ENCODE measurements around the gene SNRNP200. TPM values are rescaled to one million over a fixed set of nuclear protein-coding genes. Genes with fewer than 3 reads are reported as not detected.

Gene SNRNP200
- total RNA-seq, 1 experiment from 2014 or later, result 229 TPM

DNA sequence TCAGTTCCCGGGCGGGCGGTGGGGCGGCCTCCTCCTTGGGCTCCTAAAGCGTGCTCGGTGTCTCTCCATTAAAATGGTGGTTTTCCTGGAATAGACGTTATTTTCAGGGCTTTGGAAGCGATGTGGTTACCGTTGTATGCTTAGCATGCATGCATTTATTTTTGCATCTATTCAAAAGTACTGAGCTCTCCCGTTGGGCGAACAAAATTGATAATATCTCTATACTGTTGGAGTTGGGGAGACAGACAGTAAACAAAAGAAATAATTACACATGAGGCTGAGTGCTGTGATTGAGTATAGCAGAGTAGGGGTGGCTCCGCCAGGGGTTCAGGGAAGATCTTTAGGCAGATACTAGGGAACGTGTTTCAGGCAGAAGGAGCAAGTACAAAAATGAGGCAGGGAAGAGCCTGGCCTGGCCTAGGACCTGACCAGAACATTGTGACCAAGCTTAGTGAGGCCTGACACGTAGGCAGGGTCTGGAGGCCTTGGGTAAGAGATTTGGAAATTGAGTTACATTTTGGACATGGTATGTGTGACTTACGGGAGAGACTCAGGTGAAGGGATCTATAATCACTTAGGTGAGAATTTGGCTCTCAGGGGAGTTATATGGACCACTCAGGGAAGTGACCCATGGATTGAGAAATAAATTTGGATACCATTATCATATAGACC is 30.9 kb upstream of the SNRNP200 start:
- no peak for DNase-seq
- peak overlapping the region; percentile 99 for H2AFZ ChIP-seq
- no peaks in the 10 kb centered on the region for H3K27me3 ChIP-seq (ENCODE audit: insufficient read depth, low read depth)
- H3K36me3 ChIP-seq (ENCODE audit: low read depth), result no peaks in the 10 kb centered on the region
- H3K9me2 ChIP-seq (ENCODE audit: insufficient read depth), result no peaks in the 10 kb centered on the region
- peaks cover 61% of the 10 kb centered on the region for H3K79me2 ChIP-seq (ENCODE audit: low read depth)
- POLR2A ChIA-PET (ENCODE audit: unreplicated experiment), result interaction anchor here (0.6 to 0.7 kb wide), 4 partner anchors 64 to 1024 kb away, joined by 3 read pairs; no protein-coding TSS in a partner anchor
- CTCF ChIA-PET, result interaction anchor here (0.6 kb wide), 1 partner anchor 438 kb away, joined by 3 read pairs; no protein-coding TSS in a partner anchor
- intact Hi-C loops (cut with micrococcal nuclease; ENCODE audit: unreplicated experiment), result loop anchor here (1.0 to 10.0 kb wide), 3 partner anchors 31 to 429 kb away; partner anchors contain the start of genes CIAO1, CNNM4, SNRNP200 and TMEM127
- H3K4me2 ChIP-seq, result peak overlapping the region; percentile 90
- H3K9me3 ChIP-seq (ENCODE audit: insufficient read depth, low read depth), result no peaks in the 10 kb centered on the region
- H4K20me1 ChIP-seq (ENCODE audit: insufficient read depth), result no peaks in the 10 kb centered on the region
- H3F3A ChIP-seq (ENCODE audit: insufficient read depth, low read depth), result peaks cover 14% of the 10 kb centered on the region; the same call in 1 of the 2 replicates
- H3K27ac ChIP-seq, result no peak overlapping the region
- peak overlapping the region; percentile 79 for H3K4me3 ChIP-seq
- TF ChIP-seq, protein P1, sequence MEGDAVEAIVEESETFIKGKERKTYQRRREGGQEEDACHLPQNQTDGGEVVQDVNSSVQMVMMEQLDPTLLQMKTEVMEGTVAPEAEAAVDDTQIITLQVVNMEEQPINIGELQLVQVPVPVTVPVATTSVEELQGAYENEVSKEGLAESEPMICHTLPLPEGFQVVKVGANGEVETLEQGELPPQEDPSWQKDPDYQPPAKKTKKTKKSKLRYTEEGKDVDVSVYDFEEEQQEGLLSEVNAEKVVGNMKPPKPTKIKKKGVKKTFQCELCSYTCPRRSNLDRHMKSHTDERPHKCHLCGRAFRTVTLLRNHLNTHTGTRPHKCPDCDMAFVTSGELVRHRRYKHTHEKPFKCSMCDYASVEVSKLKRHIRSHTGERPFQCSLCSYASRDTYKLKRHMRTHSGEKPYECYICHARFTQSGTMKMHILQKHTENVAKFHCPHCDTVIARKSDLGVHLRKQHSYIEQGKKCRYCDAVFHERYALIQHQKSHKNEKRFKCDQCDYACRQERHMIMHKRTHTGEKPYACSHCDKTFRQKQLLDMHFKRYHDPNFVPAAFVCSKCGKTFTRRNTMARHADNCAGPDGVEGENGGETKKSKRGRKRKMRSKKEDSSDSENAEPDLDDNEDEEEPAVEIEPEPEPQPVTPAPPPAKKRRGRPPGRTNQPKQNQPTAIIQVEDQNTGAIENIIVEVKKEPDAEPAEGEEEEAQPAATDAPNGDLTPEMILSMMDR (conservative IDR thresholded peaks at IDR 0.05), result no peak
- TF ChIP-seq EZH2 (IDR thresholded peaks at IDR 0.05; ENCODE audit: low read depth), result no peak
- BruUV-seq (replicated peaks), result TSS peak; percentile 68
- peaks cover 23% of the 10 kb centered on the region for H3K4me1 ChIP-seq (replicated peaks; ENCODE audit: insufficient read depth)

DNA sequence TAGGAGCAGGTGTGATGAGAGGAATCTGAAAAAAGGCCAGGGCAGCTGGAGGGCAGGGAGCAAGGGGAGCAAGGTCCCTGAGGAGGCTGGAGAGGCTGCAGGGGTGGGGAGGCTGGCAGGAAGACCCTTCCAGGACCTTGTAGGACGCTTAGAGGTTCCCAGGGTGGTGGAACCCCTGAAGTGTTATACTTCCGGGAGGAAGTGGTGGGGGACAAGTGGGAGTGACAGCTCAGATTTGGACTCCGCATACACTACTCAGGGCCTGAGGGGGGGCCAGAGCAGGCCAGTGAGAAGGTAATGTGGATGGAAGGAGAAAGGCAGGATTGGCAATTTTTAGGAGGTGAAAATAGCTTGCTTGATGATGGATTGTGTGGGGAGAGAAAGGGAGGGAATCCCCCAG is 28.4 kb upstream of the SNRNP200 start:
- no peak overlapping the region for H3K4me3 ChIP-seq
- no peaks in the 10 kb centered on the region for H3K9me3 ChIP-seq (ENCODE audit: insufficient read depth, low read depth)
- no peaks in the 10 kb centered on the region for H3K9me2 ChIP-seq (ENCODE audit: insufficient read depth)
- H2AFZ ChIP-seq, result no peak overlapping the region
- peaks cover 38% of the 10 kb centered on the region for H3K79me2 ChIP-seq (ENCODE audit: low read depth)
- no peaks in the 10 kb centered on the region for H3K27me3 ChIP-seq (ENCODE audit: insufficient read depth, low read depth)
- no peak overlapping the region for H3K27ac ChIP-seq
- peaks cover 37% of the 10 kb centered on the region for H3F3A ChIP-seq (ENCODE audit: insufficient read depth, low read depth)
- no peak overlapping the region for H3K4me2 ChIP-seq
- ChIA-PET POLR2A (ENCODE audit: unreplicated experiment) (interaction anchor here (0.6 kb wide), 1 partner anchor 18 kb away, joined by 3 read pairs; no protein-coding TSS in a partner anchor), CTCF (no interaction called here)
- intact Hi-C loops (cut with micrococcal nuclease; ENCODE audit: unreplicated experiment), result loop anchor here (10.0 kb wide), 1 partner anchor 431 kb away; the partner anchor contains the start of gene CNNM4
- BruUV-seq (replicated peaks), result no TSS peak
- H3K4me1 ChIP-seq (replicated peaks; ENCODE audit: insufficient read depth), result peaks cover 40% of the 10 kb centered on the region
- no peak for DNase-seq
- TF ChIP-seq EZH2 (IDR thresholded peaks at IDR 0.05; ENCODE audit: low read depth), result no peak
- TF ChIP-seq, protein P1 (conservative IDR thresholded peaks at IDR 0.05), result no peak
- no peaks in the 10 kb centered on the region for H4K20me1 ChIP-seq (ENCODE audit: insufficient read depth)
- H3K36me3 ChIP-seq (ENCODE audit: low read depth), result no peaks in the 10 kb centered on the region

DNA sequence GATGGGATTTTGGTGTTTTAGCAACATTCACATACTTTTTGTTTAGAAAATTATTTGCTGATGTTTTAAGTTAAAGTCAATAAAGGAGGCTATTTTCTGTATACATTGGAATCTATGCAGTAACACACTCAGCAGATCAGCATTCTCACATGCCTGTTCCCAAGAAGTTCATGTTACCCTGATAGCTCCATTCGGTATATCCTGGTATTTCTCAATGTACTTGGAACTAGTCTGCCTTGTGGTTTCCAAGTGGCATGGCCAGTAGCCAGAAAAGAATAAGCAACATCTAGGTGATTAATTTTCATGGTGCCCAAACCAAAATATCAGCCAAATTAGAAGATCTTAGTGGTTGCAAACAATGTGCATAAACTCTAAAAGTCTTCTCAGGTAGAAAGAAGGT is 25.1 kb upstream of the SNRNP200 start:
- peaks cover 28% of the 10 kb centered on the region for H3K4me1 ChIP-seq (replicated peaks; ENCODE audit: insufficient read depth)
- no peaks in the 10 kb centered on the region for H3K36me3 ChIP-seq (ENCODE audit: low read depth)
- DNase-seq, result peak; percentile 22 to 95
- no peaks in the 10 kb centered on the region for H4K20me1 ChIP-seq (ENCODE audit: insufficient read depth)
- peaks cover 10% of the 10 kb centered on the region for H3K79me2 ChIP-seq (ENCODE audit: low read depth)
- H3K4me3 ChIP-seq, result no peak overlapping the region
- BruUV-seq (replicated peaks), result no TSS peak
- ChIA-PET CTCF (no interaction called here), POLR2A (ENCODE audit: unreplicated experiment) (no interaction called here)
- peaks cover 39% of the 10 kb centered on the region for H3F3A ChIP-seq (ENCODE audit: insufficient read depth, low read depth)
- H3K4me2 ChIP-seq, result 0 out of 2 replicates have a peak overlapping the region, but pooled peaks have one; percentile 19
- no peak overlapping the region for H2AFZ ChIP-seq
- no peaks in the 10 kb centered on the region for H3K9me3 ChIP-seq (ENCODE audit: insufficient read depth, low read depth)
- intact Hi-C loops (cut with micrococcal nuclease; ENCODE audit: unreplicated experiment), result loop anchor here (10.0 kb wide), 1 partner anchor 434 kb away; the partner anchor contains the start of gene CNNM4
- no peak for TF ChIP-seq EZH2 (IDR thresholded peaks at IDR 0.05; ENCODE audit: low read depth)
- TF ChIP-seq, protein P1 (conservative IDR thresholded peaks at IDR 0.05), result no peak
- H3K27ac ChIP-seq, result peak overlapping the region; percentile 28
- H3K9me2 ChIP-seq (ENCODE audit: insufficient read depth), result no peaks in the 10 kb centered on the region
- no peaks in the 10 kb centered on the region for H3K27me3 ChIP-seq (ENCODE audit: insufficient read depth, low read depth)
